ENCODE results near the gene FHL2. TPM values are rescaled to one million over a fixed set of nuclear protein-coding genes. Genes with fewer than 3 reads are reported as not detected.
A peak's percentile ranks its signal among the peaks of the same experiment; 100 is the strongest.

Gene FHL2
- total and polyA plus RNA-seq, 2 of the 13 experiments (the other 11 are each of a cell fraction or from before 2014, with no cell fraction given), result 1.9 to 74.8 TPM

DNA sequence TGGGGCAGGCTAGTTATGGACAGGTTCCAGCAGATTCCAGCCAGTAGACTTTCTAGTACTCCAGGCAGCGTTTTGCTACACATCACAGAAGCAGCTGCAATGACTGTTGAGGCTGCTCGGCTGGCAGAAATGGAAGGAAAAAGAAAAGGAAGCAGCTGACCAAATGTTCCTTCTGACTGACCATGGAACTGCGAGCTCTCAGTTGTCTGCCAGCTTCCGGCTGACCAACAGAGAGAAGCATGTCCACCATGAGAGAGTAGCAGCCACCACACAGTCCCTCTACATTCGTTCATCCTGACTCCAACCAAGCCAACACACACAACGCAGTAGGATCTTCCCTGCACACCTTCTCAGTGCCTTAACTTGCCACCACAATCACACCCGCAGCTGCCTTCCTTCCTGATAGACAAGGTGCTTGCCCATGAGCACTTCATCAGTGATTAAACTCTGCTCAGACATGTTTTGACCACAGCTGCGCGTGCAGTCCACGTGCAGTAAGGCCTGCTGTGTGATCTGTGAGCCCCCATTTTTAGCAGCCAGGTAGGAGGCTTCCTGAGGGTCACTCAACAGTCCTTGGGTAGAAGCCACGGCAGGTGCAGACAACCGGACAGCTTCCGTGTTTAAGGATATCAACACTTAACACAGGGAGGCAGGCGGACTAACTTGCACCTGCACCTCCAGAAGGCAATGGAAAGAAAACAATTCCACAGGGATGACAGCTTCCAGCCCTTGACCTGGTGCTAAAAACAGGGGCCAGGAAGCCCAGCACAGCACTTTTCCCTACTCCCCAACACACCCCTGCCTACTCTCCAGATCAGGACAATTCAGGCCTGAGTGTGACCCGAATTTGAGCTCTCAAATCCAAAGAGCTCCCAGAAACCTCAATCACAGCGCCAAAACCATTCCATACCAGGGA, 70.3 kb downstream of the FHL2 start (continued):
- TF ChIP-seq, protein P1, sequence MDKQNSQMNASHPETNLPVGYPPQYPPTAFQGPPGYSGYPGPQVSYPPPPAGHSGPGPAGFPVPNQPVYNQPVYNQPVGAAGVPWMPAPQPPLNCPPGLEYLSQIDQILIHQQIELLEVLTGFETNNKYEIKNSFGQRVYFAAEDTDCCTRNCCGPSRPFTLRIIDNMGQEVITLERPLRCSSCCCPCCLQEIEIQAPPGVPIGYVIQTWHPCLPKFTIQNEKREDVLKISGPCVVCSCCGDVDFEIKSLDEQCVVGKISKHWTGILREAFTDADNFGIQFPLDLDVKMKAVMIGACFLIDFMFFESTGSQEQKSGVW (CRISPR knock-in tag; IDR thresholded peaks at IDR 0.05; ENCODE audit: borderline replicate concordance), result no peak
- TF ChIP-seq, protein P2, sequence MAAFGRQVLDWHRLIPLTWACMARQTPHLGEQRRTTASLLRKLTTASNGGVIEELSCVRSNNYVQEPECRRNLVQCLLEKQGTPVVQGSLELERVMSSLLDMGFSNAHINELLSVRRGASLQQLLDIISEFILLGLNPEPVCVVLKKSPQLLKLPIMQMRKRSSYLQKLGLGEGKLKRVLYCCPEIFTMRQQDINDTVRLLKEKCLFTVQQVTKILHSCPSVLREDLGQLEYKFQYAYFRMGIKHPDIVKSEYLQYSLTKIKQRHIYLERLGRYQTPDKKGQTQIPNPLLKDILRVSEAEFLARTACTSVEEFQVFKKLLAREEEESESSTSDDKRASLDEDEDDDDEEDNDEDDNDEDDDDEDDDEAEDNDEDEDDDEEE (CRISPR knock-in tag; IDR thresholded peaks at IDR 0.05), result peak; percentile 94; the same call in 1 of the 2 replicates
- TF ChIP-seq, protein P3, sequence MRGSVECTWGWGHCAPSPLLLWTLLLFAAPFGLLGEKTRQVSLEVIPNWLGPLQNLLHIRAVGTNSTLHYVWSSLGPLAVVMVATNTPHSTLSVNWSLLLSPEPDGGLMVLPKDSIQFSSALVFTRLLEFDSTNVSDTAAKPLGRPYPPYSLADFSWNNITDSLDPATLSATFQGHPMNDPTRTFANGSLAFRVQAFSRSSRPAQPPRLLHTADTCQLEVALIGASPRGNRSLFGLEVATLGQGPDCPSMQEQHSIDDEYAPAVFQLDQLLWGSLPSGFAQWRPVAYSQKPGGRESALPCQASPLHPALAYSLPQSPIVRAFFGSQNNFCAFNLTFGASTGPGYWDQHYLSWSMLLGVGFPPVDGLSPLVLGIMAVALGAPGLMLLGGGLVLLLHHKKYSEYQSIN (CRISPR knock-in tag; IDR thresholded peaks at IDR 0.05; ENCODE audit: borderline replicate concordance), result no peak
- TF ChIP-seq MBD4 (IDR thresholded peaks at IDR 0.05; ENCODE audit: borderline replicate concordance, low read length) (no peak), SP2 (CRISPR knock-in tag; IDR thresholded peaks at IDR 0.05) (no peak), JUNB (CRISPR knock-in tag; IDR thresholded peaks at IDR 0.05; ENCODE audit: borderline replicate concordance) (peak; percentile 67; the same call in 1 of the 2 replicates), SALL1 (CRISPR knock-in tag; IDR thresholded peaks at IDR 0.05) (peak; percentile 93), ZNF33A (CRISPR knock-in tag; IDR thresholded peaks at IDR 0.05; ENCODE audit: borderline replicate concordance) (no peak), EHMT2 (IDR thresholded peaks at IDR 0.05; ENCODE audit: borderline replicate concordance, low read depth, low read length) (no peak), HIVEP1 (CRISPR knock-in tag; IDR thresholded peaks at IDR 0.05) (peak; percentile 64; the same call in 1 of the 2 replicates), SP140L (CRISPR knock-in tag; IDR thresholded peaks at IDR 0.05; ENCODE audit: borderline replicate concordance) (no peak), ZNF713 (CRISPR knock-in tag; IDR thresholded peaks at IDR 0.05) (no peak), ZNF749 (CRISPR knock-in tag; IDR thresholded peaks at IDR 0.05; ENCODE audit: borderline replicate concordance) (0 out of 2 replicates have a peak, but pooled peaks have one; percentile 40), MIXL1 (CRISPR knock-in tag; IDR thresholded peaks at IDR 0.05) (no peak), SAP130 (CRISPR knock-in tag; IDR thresholded peaks at IDR 0.05; ENCODE audit: low read depth) (peak; percentile 82), ZFP1 (CRISPR knock-in tag; IDR thresholded peaks at IDR 0.05) (no peak), MAFG (CRISPR knock-in tag; IDR thresholded peaks at IDR 0.05) (no peak; the same call in 1 of the 2 replicates), ZSCAN12 (CRISPR knock-in tag; IDR thresholded peaks at IDR 0.05) (no peak), NR3C1 (CRISPR knock-in tag; IDR thresholded peaks at IDR 0.05) (no peak), ZNF644 (CRISPR knock-in tag; IDR thresholded peaks at IDR 0.05; ENCODE audit: low read depth) (peak; percentile 20; the same call in 1 of the 2 replicates)
- TF ChIP-seq, protein P4, sequence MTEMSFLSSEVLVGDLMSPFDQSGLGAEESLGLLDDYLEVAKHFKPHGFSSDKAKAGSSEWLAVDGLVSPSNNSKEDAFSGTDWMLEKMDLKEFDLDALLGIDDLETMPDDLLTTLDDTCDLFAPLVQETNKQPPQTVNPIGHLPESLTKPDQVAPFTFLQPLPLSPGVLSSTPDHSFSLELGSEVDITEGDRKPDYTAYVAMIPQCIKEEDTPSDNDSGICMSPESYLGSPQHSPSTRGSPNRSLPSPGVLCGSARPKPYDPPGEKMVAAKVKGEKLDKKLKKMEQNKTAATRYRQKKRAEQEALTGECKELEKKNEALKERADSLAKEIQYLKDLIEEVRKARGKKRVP (CRISPR knock-in tag; IDR thresholded peaks at IDR 0.05), result peak in 1 of 2 experiments; percentile 64; a peak in 2 of 4 replicates
- TF ChIP-seq, protein P5, sequence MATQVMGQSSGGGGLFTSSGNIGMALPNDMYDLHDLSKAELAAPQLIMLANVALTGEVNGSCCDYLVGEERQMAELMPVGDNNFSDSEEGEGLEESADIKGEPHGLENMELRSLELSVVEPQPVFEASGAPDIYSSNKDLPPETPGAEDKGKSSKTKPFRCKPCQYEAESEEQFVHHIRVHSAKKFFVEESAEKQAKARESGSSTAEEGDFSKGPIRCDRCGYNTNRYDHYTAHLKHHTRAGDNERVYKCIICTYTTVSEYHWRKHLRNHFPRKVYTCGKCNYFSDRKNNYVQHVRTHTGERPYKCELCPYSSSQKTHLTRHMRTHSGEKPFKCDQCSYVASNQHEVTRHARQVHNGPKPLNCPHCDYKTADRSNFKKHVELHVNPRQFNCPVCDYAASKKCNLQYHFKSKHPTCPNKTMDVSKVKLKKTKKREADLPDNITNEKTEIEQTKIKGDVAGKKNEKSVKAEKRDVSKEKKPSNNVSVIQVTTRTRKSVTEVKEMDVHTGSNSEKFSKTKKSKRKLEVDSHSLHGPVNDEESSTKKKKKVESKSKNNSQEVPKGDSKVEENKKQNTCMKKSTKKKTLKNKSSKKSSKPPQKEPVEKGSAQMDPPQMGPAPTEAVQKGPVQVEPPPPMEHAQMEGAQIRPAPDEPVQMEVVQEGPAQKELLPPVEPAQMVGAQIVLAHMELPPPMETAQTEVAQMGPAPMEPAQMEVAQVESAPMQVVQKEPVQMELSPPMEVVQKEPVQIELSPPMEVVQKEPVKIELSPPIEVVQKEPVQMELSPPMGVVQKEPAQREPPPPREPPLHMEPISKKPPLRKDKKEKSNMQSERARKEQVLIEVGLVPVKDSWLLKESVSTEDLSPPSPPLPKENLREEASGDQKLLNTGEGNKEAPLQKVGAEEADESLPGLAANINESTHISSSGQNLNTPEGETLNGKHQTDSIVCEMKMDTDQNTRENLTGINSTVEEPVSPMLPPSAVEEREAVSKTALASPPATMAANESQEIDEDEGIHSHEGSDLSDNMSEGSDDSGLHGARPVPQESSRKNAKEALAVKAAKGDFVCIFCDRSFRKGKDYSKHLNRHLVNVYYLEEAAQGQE (IDR thresholded peaks at IDR 0.05; ENCODE audit: borderline replicate concordance in 1 of 2, low read depth in 1 of 2, low read length in 2 of 2), result no peak

Measured in HepG2 (cell line).